Daoy (cell line): ENCODE measurements around the gene MRPL21. TPM values are rescaled to one million over a fixed set of nuclear protein-coding genes. Genes with fewer than 3 reads are reported as not detected.

Experiments used
- DNase-seq: peaks from one replicate; pipeline ENCODE4 v3.0.0-alpha.2; 2015; ENCODE audit warnings: low read depth
- total RNA-seq: library from RNA; depleted of rRNA; stranded (reverse); fragments of >200 nt; shearing (Covaris generic); gene quantifications from 2 replicates; pipeline ENCODE4 v1.2.3, GENCODE V29; 2014

Gene MRPL21
- total RNA-seq, 1 experiment from 2014 or later, result 111 TPM

GRCh38 chr11:68935066-68935465 is 31.4 kb upstream of the MRPL21 start:
- DNase-seq, result no peak

- DNase-seq, result no peak
Measured at GRCh38 chr11:68934666-68935065, 31.0 kb upstream of the MRPL21 start.

DNA sequence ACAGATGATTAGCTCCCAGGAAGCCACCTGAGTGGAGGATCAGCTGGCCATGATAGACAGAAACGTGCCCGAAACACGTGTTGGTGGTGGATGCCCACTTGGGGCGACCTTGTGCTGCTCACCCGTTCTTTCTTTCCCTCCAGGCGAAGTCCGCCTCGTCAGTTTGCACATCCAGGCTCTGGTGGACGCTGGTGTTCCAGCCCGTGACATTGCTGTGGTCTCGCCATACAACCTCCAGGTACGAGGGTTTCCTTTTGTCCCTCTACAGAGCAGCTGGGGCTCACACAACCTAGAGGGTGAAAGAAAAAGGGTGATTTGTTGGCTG is 30.7 kb upstream of the MRPL21 start:
- DNase-seq, result no peak

DNA sequence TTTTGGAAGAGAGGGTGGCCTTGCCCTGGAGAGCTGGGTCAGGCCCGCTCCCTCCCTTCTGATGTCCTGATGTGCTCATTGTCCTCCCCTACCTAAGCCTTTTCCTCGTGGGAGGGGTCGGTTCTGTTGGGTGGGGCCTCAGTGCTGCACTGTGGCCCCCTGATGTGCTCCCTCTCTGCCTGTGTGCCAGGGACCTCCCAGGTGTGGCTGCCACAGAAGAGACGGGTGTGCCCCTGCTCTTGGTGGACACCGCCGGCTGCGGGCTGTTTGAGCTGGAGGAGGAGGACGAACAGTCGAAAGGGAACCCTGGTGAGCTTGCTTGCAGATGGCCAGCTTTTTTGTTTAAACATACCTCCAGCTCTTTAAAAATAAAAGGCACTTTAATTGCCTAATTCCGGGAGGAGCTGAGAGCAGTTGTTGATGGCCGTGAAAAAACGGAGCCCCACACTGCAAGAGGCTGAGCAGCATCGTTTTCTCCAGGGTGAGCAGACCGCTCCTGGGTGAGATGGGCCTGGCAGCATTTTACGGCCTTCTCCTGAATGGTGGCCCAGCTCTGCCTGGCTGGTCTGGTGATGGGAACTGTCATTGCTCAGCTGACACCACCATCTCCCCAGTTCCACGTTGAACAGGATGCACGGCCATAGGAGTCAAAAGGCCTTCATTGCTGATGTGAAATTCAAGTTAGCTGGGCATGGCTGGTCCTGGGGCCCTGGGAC is 30.1 kb upstream of the MRPL21 start:
- DNase-seq, result no peak

DNA sequence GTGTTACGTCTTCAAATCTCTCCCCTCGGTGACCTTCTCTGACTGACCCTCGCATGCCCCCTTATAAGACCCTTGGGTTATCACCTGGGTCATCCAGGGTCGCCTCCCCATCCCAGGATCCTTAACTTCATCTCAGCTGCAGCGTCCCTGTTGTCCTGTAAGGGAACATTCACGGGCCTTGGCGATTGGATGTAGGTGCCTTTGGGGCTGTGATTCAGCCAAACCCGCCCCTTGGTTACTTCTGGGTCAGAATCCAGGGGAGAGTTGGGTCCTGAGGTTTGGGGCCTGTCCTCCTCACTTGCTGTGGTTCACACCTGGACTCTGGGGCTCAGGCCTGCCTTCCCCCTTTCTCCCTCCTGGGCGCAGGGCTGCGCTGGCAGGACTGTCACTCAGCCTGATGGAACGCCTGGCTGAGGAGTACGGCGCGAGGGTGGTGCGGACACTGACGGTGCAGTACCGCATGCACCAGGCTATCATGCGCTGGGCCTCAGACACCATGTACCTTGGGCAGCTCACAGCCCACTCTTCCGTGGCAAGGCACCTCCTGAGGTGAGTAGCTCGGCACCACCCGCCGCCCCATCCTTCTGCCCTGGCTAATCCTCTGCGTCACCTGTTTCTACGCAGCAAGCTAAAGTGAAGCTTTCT is 29.4 kb upstream of the MRPL21 start:
- no peak for DNase-seq

DNA sequence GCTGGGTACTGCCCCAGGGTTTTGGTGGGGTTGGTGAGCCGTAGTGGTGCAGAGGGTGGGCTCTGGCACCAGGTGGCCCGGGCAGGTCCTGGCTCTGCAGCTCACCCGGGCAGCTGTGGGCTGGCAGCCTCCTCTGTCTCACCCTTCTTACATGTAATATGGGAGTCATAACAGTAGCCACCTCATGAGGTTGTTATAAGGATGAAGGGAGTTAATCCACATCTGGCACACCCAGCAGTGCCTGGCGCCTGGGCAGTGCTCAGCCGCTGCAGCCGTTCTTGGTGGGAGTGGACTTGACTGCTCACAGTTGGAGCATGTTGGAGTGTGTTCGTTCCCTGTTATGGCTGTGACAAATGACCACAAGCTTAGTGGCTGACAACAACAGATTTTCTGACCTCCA is 28.7 kb upstream of the MRPL21 start:
- DNase-seq, result no peak

DNA sequence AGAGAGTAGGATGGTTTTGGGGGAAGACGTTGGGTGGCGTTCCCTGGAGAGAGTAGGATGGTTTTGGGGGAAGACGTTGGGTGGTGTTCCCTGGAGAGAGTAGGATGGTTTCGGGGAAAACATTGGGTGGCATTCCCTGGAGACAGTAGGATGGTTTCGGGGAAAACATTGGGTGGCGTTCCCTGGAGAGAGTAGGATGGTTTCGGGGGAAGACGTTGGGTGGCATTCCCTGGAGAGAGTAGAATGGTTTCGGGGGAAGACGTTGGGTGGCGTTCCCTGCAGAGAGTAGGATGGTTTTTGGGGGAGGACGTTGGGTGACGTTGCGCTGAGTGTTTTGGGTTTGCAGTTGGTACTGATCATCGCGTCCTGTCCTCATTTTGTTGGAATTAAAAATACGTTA is 28.3 kb upstream of the MRPL21 start:
- no peak for DNase-seq

- no peak for DNase-seq
Measured at GRCh38 chr11:68930991-68931855, 27.6 kb upstream of the MRPL21 start.

GRCh38 chr11:68929706-68930570 is 26.3 kb upstream of the MRPL21 start:
- DNase-seq, result no peak

GRCh38 chr11:68929135-68929534 is 25.5 kb upstream of the MRPL21 start:
- no peak for DNase-seq

- no peak for DNase-seq
Measured at GRCh38 chr11:68928136-68928880, 24.7 kb upstream of the MRPL21 start.

GRCh38 chr11:68927280-68928135 is 23.9 kb upstream of the MRPL21 start:
- no peak for DNase-seq

DNA sequence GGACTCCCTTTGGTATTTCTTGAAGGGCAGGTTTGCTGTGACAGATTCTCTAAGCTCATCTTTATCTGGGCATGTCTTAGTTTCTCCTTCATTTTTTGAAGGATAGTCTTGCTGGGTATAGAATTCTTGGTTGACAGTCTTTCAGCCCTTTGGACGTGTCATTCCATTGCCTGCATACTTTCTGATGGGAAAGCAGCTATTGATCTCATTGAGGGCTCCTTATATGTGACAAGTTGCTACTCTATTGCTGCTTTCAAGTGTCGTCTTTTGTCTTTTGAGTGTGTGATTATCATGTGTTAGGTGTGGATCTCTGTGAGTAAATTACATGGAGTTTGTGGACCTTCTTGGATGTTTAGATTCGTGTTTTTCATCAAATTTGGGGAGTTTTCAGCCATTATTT is 22.0 kb upstream of the MRPL21 start:
- no peak for DNase-seq

- no peak for DNase-seq
Measured at GRCh38 chr11:68924073-68924925, 20.7 kb upstream of the MRPL21 start.

- DNase-seq, result no peak
Measured at GRCh38 chr11:68923614-68924013, 20.0 kb upstream of the MRPL21 start.

DNA sequence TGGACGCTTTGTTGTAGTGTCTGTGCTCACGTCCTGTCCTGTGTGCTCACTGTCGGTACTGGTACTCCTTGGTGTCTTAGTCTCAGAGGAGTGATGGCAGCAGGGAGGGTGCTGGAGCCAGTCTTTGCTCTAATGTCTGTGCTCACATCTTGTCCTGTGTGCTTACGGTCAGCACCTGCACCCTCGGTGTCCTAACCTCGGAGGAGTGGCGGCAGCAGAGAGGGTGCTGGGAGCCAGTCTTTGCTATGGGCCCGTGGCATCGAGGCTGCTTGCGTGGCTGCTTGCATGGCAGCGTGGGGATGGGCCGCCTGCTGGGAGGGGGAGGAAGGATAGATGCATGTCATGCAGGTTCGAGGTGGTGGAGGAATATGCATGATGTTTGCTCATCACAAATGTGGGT is 12.8 kb upstream of the MRPL21 start:
- DNase-seq, result no peak

- DNase-seq, result no peak
Measured at GRCh38 chr11:68914761-68915160, 11.1 kb upstream of the MRPL21 start.

DNA sequence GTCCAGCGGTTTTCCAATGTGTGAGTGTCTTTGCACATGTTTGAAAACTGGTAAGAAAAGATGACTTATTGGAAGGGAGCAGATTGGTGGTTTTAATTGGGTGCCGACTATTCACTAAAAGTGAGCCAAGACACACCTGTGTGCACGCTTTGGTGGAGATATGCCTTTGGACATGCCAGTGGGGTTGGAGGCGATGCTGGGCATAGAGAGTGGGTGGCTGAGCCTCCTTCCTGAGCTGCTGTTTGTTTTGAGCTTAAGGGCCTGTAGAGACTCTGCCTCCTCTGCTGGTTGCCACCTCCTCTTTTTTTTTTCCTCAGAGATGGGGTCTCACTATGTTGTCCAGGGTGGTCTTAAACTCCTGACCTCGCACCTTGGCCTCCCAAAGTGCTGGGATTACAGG is 9.6 kb upstream of the MRPL21 start:
- no peak for DNase-seq

DNA sequence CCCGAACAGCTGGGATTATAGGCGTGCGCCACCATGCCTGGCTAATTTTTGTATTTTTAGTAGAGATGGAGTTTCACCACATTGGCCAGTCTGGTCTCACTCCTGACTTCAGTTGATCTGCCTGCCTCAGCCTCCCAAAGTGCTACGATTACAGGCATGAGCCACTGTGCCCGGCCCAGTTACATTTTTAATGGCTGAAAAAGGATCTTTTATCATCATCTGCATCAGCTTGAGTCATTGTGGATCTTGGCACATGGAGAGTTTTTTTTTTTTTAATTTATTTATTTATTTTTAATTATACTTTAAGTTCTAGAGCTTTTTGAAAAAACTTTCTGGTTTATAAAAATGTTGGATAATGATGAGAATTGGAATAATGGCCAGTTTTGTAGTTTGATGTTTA is 8.6 kb upstream of the MRPL21 start:
- DNase-seq, result no peak
